ENCODE data around the gene ATP1B3. TPM values are rescaled to one million over a fixed set of nuclear protein-coding genes. Genes with fewer than 3 reads are reported as not detected.
A peak's percentile ranks its signal among the peaks of the same experiment; 100 is the strongest.
"Not testable (repeated sequence)": the region's sequence is repeated elsewhere in the genome, so short reads cannot be mapped to it uniquely, and the experiment has no call there.

The ATP1B3 gene
- polyA plus RNA-seq, 3 donors: 183 to 211 (median 208) TPM

DNA sequence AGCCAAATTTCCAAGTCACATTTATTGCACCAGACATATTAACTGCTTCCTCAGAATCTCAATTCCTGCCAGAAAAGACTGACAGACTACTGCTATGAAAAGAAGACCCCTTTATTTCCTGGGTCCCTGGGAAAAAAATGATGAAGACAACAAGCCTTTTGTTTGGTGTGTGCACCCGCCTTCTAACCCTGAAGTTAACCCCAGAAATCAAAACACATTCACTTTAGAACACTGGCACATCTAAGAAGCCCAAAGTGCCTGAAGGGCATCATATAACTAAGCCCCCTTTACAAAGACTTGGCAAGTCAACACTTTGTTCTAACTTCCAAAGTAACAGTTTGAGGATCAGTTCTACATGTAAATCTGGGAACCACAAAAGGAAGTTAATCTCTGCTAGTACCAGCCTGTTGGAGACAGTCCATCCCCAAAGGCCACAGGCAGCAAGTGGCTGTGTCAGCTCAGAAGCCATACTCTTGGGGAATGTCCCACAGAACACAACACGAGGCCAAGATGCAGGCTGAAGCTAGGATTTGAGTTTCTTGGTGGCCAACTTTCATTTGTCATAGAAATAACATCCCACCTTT, 16.3 kb upstream of the ATP1B3 start:
- no peak for DNase-seq (ENCODE audit: low read depth in 3 of 3, low spot score in 2 of 3)

DNA sequence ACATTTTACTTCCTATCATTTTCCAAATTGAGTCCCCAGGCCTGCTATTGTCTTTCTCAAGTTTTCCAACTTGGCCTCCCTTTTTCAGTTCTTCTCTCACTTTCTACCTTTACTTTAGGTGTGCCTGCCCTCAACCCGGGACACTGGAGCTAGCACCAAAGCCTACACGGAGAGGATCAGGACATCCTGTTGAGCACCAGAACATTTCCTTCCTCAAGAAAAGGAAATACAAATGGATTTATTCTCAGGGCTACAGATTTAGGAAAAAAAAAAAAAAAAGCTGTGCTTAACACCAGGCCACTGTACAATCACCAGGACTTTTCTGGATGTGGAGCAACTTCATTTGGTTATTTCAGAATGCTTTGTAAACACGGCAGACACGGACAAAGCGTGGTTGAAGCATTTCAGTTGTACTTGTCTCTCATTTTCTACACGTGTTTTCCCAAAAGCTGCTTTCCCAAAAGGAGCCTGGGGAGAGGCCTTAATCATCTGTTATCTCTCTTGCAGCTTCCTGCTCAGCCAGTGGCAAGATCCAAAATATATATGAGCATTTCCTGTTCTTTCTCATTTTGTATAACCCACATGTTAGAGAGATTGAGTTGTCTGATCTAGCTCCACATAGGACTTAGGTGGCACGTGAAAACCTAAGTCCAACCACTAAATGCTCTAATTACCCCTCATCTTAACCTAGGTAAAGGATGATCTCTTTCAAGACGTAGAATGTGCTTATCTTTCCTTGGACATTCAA, 15.5 kb upstream of the ATP1B3 start:
- DNase-seq (ENCODE audit: low read depth in 3 of 3, low spot score in 2 of 3): no peak

DNA sequence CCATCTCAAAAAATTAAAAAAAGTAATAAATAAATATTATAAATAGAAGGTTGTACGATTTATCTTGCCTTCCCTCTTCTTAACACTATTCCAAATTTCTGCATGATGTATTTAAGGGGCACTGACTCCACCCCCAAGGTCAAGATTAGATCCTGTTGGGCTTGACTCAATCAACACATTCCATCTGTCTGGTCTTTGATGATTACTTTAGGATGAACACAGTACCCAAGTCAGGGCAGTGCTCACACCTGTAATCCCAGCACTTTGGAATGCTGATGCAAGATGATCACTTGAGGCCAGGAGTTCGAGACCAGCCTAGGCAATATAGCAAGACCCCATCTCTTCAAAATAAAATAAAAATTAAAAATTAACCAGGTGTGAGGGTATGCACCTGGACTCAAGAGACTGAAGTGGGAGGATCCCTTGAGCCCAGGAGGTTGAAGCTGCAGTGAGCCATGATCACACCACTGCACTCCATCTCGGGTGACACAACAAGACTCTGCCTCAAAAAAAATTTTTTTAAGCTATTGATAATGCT, 14.1 kb upstream of the ATP1B3 start:
- DNase-seq (ENCODE audit: low read depth in 3 of 3, low spot score in 2 of 3): no peak

DNA sequence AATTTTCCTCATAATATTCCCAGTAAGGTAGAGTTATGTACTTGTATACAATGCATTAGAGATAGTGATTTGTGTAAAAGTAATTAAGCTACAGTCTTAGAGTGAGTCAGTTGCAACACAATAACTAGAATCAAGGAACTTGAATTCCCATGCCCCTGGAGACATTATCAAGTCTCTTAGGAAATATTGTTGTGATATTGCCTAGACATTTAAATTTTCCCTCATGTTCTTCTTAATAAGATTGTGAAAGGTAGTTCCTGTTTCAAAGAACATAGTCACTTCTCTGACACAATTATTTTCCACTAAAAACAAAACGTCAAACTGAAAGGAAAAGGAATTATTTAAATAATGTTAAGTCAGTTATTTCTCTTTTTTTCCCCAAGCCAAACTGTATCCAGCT, 13.0 kb upstream of the ATP1B3 start:
- DNase-seq (ENCODE audit: low read depth in 3 of 3, low spot score in 2 of 3): no peak

DNA sequence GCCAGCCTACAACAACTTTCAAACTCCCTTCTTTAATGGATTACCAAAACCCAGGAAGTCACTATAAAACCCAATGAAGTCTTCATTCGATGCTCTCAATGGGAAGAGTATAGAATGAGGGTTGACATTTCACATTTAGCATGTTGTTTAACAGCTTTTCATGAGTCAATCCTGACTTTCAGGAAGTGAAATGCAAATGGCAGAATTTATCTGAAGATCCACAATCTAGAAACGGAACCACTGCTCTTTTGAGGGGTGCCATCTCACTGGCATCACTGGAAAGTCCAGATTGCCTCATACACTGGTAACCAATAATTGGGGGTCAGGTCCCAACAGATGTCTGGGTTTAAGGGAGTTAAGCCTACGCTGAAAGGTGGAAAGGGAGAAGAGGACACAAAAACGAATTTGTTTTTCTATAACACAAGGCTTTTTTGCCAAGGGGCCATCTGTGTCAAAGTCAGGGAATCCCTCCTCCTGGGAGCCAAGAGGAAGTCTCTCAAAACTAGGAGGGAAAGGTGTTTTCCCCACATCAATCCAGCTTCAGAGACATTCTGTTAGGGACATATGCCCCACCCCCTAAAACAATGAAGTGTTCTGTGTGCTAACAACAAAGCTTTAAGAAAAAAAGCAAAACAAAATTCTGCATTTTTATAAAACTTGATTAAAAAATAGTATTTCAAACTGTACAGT, 12.0 kb upstream of the ATP1B3 start:
- DNase-seq (ENCODE audit: low read depth in 3 of 3, low spot score in 2 of 3): no peak

DNA sequence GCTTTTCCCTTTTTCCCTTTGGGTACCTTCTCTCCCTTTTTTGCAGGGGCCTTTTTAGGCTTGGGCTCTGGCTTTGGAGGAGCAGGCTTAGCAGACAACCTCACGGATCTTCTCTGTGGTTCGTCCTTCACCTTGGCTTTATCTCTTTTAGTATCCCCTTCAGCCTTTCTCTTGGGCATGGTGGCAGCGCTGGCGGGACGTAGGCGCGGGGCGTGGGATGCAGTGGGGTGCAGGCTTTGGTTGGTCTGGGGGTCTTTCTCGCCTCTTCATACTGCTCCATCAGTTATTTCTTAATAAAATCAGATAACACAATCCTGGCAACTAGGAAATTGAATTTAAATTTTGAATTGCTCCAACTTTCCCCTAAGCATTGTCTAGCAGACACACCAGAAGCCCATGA, 11.3 kb upstream of the ATP1B3 start:
- DNase-seq (ENCODE audit: low read depth in 3 of 3, low spot score in 2 of 3): no peak

DNA sequence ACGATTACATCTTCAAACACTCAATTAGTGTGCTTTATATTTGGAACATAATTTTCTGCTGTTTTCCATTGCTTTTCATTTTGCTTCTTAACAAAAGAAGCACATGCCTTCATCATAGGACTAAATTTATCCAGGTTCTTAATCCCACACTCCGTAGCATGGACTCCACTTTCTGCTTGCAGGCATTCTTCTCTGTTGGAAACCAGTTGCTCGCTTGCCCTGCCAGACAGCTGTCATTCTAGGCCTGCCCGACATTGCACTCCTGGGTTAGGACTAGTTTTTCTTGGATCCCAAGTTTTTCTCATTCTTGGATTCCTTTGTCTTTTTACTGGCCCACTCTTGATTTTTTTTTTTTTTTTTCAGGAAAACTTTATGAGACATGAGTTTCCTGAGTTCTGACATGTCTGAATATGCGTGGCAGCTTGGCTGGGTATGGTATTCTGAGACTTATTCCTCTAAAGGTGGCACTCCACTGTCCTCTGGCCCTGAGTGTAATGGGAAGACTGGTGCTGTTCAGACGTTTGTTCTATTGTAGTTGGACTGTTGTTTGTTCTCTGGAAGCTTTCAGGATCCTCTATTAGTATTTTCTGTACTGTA, 6.3 kb upstream of the ATP1B3 start:
- DNase-seq (ENCODE audit: low read depth in 3 of 3, low spot score in 2 of 3): no peak

DNA sequence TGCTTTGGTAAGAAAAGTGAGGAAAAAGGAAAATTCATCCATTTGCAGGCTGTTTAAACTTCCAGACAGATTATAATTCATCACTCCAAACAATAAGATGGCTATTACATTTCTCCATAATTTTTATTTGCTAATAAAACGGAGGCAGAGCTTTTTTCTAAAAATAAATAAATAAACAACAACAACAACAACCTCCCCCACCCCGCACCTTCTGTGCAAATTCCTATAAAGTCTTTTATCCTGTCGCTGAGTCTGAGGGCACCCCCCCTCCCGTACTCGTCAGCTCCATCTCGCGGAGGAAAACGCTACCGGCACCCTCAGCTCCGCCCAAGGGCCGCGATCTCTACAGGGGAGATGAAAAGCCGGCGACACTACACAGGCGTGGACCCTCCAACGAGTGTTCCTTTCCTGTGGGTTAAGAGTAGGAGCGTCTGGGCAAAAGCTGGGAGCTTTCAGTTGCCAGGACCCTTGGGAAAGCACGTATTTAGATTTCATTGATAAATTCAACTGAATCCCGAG, 1.0 kb upstream of the ATP1B3 start:
- peak; percentile 50 to 82 (median 70) for DNase-seq (ENCODE audit: low read depth in 3 of 3, low spot score in 2 of 3)

DNA sequence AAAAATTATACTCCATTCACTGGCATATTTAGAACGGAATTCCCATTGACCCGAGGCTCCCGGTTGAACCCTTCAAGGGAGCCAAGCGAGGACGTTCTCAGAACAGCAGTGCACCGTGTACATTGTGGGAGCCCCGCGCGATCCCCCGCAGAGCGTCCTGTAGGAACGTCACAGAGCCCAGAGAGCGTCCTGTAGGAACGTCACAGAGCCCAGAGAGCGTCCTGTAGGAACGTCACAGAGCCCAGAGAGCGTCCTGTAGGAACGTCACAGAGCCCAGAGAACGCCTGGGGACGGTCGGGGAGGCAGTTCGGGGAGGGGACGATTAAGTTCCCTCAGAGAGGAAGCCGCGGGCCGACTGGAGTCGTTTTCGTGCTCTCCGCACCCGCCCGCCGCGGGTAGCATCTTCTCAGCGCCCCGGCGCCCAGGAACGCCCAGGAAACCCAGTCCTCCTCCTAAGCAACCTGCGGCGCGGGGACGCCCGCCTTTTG, 506 bp upstream of the ATP1B3 start:
- peak in 1 of 3 donors; percentile 54 for DNase-seq (ENCODE audit: low read depth in 3 of 3, low spot score in 2 of 3)

DNA sequence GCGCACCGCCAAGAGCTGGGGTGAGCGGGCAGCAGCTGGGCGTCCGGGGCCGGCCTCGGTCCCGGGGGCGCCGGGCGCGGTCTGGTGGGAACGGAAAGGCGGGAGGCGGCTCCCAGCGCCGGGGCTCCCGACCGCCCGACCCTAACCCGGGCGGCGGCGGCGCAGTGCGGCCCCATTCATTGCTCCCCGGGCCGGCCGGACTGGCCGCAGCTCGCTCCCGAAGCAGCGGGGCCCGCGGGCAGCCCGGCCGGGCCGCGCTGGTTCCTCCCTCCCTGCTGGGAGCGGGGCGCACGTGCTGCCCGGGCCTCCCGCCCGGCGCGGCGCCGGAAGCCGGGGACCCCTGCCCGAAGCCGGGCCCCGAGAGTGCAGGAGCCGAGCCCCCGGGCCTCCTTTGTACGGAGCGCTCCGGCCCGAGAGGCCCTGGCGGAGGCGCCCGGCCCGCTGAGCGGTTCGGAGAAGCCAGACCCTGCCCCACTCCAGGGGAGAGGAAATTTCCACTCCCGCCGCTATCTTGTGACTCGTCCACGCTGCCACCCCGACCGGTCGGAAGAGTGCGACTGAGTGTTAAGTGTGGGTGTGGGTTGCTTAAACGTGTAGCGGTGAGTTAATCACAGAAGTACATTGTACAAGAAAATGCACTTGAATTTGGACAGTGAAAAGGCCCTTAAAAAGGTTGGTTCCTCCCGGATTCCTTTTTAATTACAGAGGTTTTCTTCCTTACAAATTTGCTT, 613 bp downstream of the ATP1B3 start:
- DNase-seq (ENCODE audit: low read depth in 3 of 3, low spot score in 2 of 3): peak in 1 of 3 donors; percentile 41

DNA sequence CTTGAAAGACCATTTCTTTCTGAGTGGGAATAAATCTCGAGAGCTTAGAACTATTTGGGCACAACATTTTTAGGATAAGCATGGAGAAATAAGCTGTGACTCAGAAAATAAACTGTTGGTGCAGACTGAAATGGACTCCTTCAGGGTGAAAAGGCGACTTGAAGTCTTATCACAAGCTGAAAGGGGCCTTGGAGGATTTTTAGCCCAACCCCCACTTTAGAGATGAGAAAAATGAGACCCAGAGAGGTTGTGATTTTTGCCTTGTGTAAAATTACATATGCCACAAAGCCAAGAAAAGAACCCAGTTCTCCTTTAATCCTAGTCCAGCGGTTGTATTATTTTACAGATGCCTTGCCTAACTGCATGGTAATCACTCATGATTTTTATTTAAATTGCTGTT, 1.5 kb downstream of the ATP1B3 start:
- no peak for DNase-seq (ENCODE audit: low read depth in 3 of 3, low spot score in 2 of 3)

DNA sequence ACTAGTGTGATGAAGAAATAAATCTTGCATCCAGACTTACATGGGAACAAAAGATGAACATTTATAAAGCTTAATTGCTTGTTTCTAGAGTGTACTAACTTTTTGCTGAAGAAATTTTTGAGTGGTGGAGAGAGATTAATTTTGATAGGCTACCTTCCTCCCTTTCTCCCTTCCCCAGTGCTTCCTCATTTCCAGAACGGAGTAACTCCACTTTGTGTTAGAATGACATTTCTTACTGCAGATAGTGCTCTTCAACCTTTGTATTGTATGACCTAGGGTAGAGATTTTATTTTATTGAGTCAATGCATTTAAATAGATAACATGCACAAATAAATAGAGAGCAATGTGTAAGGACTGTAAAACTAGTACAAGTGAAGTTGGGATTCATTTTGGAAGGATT, 1.9 kb downstream of the ATP1B3 start:
- DNase-seq (ENCODE audit: low read depth in 3 of 3, low spot score in 2 of 3): no peak

DNA sequence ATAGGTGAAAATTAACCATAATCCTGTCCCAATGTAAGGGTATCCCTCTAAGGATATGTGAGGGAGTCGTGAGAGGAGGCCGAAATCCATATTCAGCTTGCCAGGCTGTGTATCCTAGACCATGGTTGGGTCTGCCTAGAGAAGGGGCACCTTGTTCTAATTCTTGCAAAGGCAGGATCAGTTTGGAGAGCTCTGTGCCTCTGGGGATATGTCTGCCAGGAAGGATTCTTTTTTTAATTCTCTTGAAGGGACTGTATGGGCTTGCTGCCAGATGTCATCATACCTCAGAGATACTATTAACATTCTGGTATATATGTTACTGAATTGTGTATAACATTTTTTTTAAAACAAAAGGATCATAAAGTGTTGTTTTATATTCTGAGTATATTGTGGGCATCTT, 2.4 kb downstream of the ATP1B3 start:
- DNase-seq (ENCODE audit: low read depth in 3 of 3, low spot score in 2 of 3): no peak

DNA sequence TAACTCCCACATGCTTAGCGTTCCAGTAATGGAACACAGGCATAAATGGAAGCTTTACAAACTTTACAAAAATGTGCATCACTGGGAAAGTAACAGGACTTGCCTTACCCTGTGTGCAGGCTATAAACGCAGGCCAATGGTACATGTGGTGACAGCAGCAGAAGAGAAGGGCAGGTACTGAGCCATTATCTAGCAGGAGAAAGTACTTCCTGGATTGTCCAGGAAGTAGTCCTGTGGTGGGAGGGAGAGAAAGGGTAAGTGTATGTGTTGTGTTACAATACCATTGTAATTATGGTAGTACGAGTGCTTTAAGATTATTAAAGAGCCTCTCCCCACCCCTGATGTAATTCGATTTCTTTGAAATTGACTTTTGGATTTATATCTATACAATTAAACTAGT, 5.3 kb downstream of the ATP1B3 start:
- DNase-seq (ENCODE audit: low read depth in 3 of 3, low spot score in 2 of 3): no peak

DNA sequence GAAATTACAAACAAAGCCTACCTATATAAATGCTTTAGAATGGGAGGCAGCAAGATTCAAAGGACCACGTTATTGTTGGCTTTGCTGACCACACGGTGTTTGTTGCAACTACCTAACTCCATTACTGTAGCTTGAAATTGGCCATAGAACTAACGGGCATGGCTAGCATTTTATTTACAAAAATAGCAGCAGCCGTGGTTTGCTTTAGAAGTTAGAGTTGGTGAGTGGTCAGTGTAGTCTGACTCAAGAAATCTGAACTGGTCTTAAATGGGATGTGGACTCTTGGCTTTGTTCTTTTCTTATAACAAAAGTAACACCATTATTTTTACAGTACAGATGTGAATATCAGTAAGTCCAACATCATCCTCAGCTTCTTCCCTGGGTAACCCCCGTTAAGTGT, 10.6 kb downstream of the ATP1B3 start:
- DNase-seq (ENCODE audit: low read depth in 3 of 3, low spot score in 2 of 3): no peak

DNA sequence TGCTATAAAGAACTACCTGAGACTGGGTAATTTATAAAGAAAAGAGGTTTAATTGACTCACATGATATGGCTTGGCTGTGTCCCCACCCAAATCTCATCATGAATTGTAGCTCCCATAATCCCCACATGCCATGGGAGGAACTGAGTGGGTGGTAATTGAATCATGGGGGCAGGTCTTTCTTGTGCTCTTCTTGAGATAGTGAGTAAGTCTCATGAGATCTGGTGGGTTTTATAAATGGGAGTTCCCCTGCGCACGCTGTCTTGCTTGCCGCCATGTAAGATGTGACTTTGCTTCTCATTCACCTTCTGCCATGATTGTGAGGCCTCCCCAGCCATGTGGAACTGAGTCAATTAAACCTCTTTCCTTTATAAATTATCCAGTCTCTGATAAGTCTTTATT, 12.1 kb downstream of the ATP1B3 start:
- DNase-seq (ENCODE audit: low read depth in 3 of 3, low spot score in 2 of 3): not testable (repeated sequence)

DNA sequence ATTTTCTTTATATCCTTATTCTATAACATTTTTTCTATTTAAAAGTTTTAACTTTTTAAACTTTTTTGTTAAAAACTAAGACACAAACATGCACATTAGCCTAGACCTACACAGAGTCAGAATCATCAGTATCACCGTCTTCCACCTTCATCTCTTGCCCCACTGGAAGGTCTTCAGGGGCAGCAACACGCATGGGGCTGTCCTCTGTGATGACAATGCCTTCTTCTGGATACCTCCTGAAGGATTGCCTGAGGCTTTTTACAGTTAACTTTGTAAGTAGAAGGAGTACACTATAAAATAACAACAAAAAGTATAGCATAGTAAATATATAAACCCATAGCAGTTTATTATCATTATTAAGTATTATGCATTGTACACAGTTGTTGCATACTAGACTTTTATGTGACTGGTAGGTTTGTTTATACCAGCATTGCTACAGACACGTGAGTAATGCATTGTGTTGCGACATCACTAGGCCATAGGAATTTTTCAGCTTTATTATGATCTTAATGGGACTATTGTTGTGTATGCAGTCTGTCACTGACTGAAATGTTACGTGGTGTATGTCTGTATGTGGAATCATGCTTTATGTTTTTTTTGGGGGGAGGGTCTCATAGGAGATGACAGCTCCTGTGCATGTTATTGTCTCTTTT, 18.2 kb downstream of the ATP1B3 start:
- no peak for DNase-seq (ENCODE audit: low read depth in 3 of 3, low spot score in 2 of 3)

DNA sequence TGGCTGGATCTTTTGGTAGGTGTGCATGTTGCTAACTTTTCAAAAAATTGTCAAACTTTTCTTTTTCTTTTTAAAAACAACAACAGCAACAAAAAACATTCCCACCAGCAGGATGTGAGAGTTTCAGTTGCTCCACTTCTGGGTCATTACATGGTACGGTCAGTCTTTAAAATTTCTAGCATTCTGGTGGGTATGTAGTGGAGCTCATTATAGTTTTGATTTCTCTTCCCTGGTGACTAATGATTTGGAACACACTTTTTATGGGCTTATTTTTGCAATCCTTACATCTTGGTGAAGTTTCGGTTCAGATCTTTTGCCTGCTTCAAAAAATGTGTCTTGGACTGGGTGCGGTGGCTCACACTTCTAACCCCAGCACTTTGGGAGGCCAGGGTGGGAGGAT, 19.3 kb downstream of the ATP1B3 start:
- no peak for DNase-seq (ENCODE audit: low read depth in 3 of 3, low spot score in 2 of 3)

DNA sequence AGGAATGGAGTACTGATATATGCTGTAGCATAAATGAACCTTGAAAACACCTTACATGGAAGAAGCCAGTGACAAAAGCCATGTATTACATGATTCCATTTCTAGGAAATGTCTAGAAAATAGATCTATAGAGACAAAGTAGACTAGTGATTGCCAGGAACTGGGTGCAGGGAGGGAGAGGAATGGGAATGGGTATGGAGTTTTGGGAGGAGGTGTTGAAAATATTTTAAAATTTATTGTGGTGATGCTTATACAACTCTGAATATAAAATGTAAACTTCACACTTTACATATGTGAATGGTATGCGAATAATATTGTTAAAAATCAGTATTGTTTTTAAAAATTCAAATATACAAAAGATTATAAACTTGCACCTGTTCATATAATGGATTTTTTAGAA, 22.5 kb downstream of the ATP1B3 start:
- no peak for DNase-seq (ENCODE audit: low read depth in 3 of 3, low spot score in 2 of 3)

DNA sequence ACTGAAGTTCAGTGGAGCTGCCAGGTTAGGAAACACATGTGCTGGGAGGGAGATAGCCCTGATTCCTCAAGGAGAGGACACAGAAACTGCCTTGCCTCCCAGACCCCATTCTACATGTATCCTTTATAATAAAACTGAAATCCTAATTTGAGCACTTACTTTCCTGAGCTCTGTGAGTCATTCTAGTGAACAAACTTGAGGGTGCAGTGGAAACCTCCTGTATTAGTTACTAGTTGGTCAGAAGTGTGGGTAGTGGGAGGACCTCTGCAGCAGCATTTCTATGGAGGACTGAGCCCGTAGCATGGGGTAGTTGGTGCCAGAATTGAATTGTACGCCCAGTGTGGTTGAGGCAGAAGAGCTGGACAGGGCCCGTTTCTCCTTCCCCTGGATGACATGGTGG, 23.9 kb downstream of the ATP1B3 start:
- DNase-seq (ENCODE audit: low read depth in 3 of 3, low spot score in 2 of 3): no peak
